Astrocyte of the cerebellum (primary cell): ENCODE measurements around the gene POP5.

Experiments used
- DNase-seq: peaks from one replicate; pipeline ENCODE4 v3.0.0-alpha.2; 2011; ENCODE audit warnings: low read depth
- H3K4me3 ChIP-seq: 2 replicates; pipeline ENCODE4 v1.5.1; 2011; ENCODE audit warnings: mild to moderate bottlenecking, low read depth, low read length, moderate library complexity
- CTCF ChIP-seq: IDR thresholded peaks from 2 replicates; pipeline ENCODE4 v1.5.1; 2012; ENCODE audit warnings: low read length, low read depth, moderate library complexity, mild to moderate bottlenecking; ENCODE audit errors: missing control alignments
- in situ Hi-C: cut with HindIII; loops from 2 replicates; pipeline ENCODE4 v1.10.0; 2017; ENCODE audit warnings: low sequenced_read_pairs

Gene POP5

GRCh38 chr12:120538281-120539156 lies 42.7 kb downstream of the POP5 start:
- TF ChIP-seq CTCF = no peak
- H3K4me3 ChIP-seq = peak overlapping the region; percentile 31
- peak; percentile 64 for DNase-seq
- in situ Hi-C loops = no loop called here

GRCh38 chr12:120537856-120538220 lies 43.4 kb downstream of the POP5 start:
- H3K4me3 ChIP-seq = peak overlapping the region; percentile 31
- no peak for TF ChIP-seq CTCF

GRCh38 chr12:120536064-120536791 lies 45.0 kb downstream of the POP5 start:
- no peak for DNase-seq
- in situ Hi-C loops = no loop called here
- H3K4me3 ChIP-seq = peak overlapping the region; percentile 98
- no peak for TF ChIP-seq CTCF

More at GRCh38 chr12:120537856-120538220, 43.4 kb downstream of the POP5 start:
- DNase-seq = no peak
- in situ Hi-C loops = no loop called here

- DNase-seq = peak; percentile 81
- H3K4me3 ChIP-seq = peak overlapping the region; percentile 98
- in situ Hi-C loops = no loop called here
- TF ChIP-seq CTCF = no peak
Measured at GRCh38 chr12:120534703-120535655, 46.2 kb downstream of the POP5 start.

GRCh38 chr12:120534203-120534702 lies 46.9 kb downstream of the POP5 start, which contains the start of gene RNF10:
Gene RNF10 (plus strand): TSS chr12:120534356. CDS start chr12:120534812, 456 bp downstream.
- peak; percentile 78 for DNase-seq
- TF ChIP-seq CTCF = no peak
- in situ Hi-C loops = no loop called here
- H3K4me3 ChIP-seq = peak within 1 kb of the TSS; percentile 98
